Left lobe of liver (tissue), 2 donors: Measurements from ENCODE around the gene UPF1. TPM values are rescaled to one million over a fixed set of nuclear protein-coding genes. Genes with fewer than 3 reads are reported as not detected.
"Not testable (repeated sequence)": the region's sequence is repeated elsewhere in the genome, so short reads cannot be mapped to it uniquely, and the experiment has no call there.

Experiments
- ATAC-seq: fragments of 200-7000 bp; cut with Tn5 transposase; one replicate; pipeline ENCODE4 v1.9.1; 2020; ENCODE audit warnings: mild to moderate bottlenecking, moderate library complexity
- DNase-seq: peaks from one replicate; pipeline ENCODE4 v3.0.0-alpha.2; 2020; ENCODE audit warnings: low spot score
- total RNA-seq: library from RNA; stranded (reverse); gene quantifications from one replicate; pipeline ENCODE4 v1.2.1, GENCODE V29; 2021
- donor health status: DM: no; HTN: no; CAD: no; lungs with moderate emphysema.
- donor health status: DM: no; HTN: yes; CAD: no.

Gene UPF1
- total RNA-seq, 1 donor from 2014 or later: 43.5 TPM

- peak; percentile 44 for DNase-seq
- no peak for ATAC-seq
Observed at GRCh38 chr19:18908917-18909619, 77.3 kb downstream of the UPF1 start.

GRCh38 chr19:18910010-18910409 is 78.3 kb downstream of the UPF1 start:
- no peak for ATAC-seq
- DNase-seq: no peak

- no peak for DNase-seq
- ATAC-seq: no peak
Observed at GRCh38 chr19:18910801-18911436, 79.2 kb downstream of the UPF1 start.

- DNase-seq (no peak), ATAC-seq (no peak)
Observed at GRCh38 chr19:18912933-18913332, 81.2 kb downstream of the UPF1 start.

GRCh38 chr19:18913466-18913865 is 81.7 kb downstream of the UPF1 start:
- ATAC-seq (no peak), DNase-seq (no peak)

- ATAC-seq (no peak), DNase-seq (no peak)
Observed at GRCh38 chr19:18915639-18916038, 83.9 kb downstream of the UPF1 start.

- not testable (repeated sequence) for ATAC-seq
Observed at GRCh38 chr19:18917593-18917992, 85.8 kb downstream of the UPF1 start.

More at GRCh38 chr19:18917593-18917992, 85.8 kb downstream of the UPF1 start:
- DNase-seq: not testable (repeated sequence)

Other genes with a start within 250 kb of the UPF1 start
- gene REX1BD, start 243.2 kb upstream of the UPF1 start, total RNA-seq: 55.7 TPM
- gene CRLF1, start 225.2 kb upstream of the UPF1 start, total RNA-seq: 0.20 TPM
- gene TMEM59L, start 219.1 kb upstream of the UPF1 start, total RNA-seq: not detected
- gene KLHL26, start 194.9 kb upstream of the UPF1 start, total RNA-seq: 6.1 TPM
- 6.2 TPM for gene CRTC1, start 148.3 kb upstream of the UPF1 start, total RNA-seq
- not detected for gene COMP, start 40.7 kb upstream of the UPF1 start, total RNA-seq
- gene CERS1, start 64.2 kb downstream of the UPF1 start, total RNA-seq: 0.08 TPM
- gene COPE, start 87.4 kb downstream of the UPF1 start, total RNA-seq: 113 TPM
- 18.9 TPM for gene DDX49, start 87.8 kb downstream of the UPF1 start, total RNA-seq
- gene HOMER3, start 109.3 kb downstream of the UPF1 start, total RNA-seq: 2.8 TPM
- gene SUGP2, start 201.6 kb downstream of the UPF1 start, total RNA-seq: 35.4 TPM
- 50.9 TPM for gene ARMC6, start 201.6 kb downstream of the UPF1 start, total RNA-seq
- 77.8 TPM for gene SLC25A42, start 232.0 kb downstream of the UPF1 start, total RNA-seq